HepG2 (cell line): Measurements from ENCODE around the gene IL17F. TPM values are rescaled to one million over a fixed set of nuclear protein-coding genes. Genes with fewer than 3 reads are reported as not detected.
A peak's percentile ranks its signal among the peaks of the same experiment; 100 is the strongest.

ENCODE experiments used
- BCL6 ChIP-seq: IDR thresholded peaks from 2 replicates; pipeline ENCODE4 v1.6.1; 2016; ENCODE audit warnings: missing genetic modification reagents, missing compliant biosample characterization
- GATAD1 ChIP-seq: IDR thresholded peaks from 2 replicates; pipeline ENCODE4 v1.6.1; 2016; ENCODE audit warnings: missing genetic modification reagents, missing compliant biosample characterization
- KLF13 ChIP-seq: sonication (generic); formaldehyde crosslinking; IDR thresholded peaks from 2 replicates; pipeline ENCODE4 v1.4.0; 2020; ENCODE audit warnings: mild to moderate bottlenecking, missing genetic modification reagents
- POGZ ChIP-seq: sonication (generic); formaldehyde crosslinking; IDR thresholded peaks from 2 replicates; pipeline ENCODE4 v1.4.0; 2020; ENCODE audit warnings: mild to moderate bottlenecking, missing genetic modification reagents
- THAP11 ChIP-seq: IDR thresholded peaks from 2 replicates; pipeline ENCODE4 v1.6.1; 2016; ENCODE audit warnings: missing biosample characterization, missing genetic modification reagents
- ZBTB26 ChIP-seq: IDR thresholded peaks from 2 replicates; pipeline ENCODE4 v1.6.1; 2016; ENCODE audit warnings: missing compliant biosample characterization, missing genetic modification reagents, borderline replicate concordance
- ZNF558 ChIP-seq: sonication (generic); formaldehyde crosslinking; IDR thresholded peaks from 2 replicates; pipeline ENCODE4 v1.9.0; 2022; ENCODE audit warnings: mild to moderate bottlenecking, missing genetic modification reagents, borderline replicate concordance
- ZNF674 ChIP-seq: sonication (generic); formaldehyde crosslinking; IDR thresholded peaks from 2 replicates; pipeline ENCODE4 v1.5.0; 2020; ENCODE audit warnings: low read depth, mild to moderate bottlenecking, missing genetic modification reagents
- polyA plus RNA-seq, 8 experiments: library from polyadenylated mRNA; depleted of rRNA in 3 of 8; stranded (reverse) in 7 of 8; unstranded in 1 of 8; fragments of >200 nt; fragmentation: Illumina TruSeq in 4 of 8; extraction: Trizol in 4 of 8; gene quantifications; 2 replicates each; pipeline versions ENCODE4 v1.2.1 to v1.2.3, GENCODE V29; 2011 to 2016; ENCODE audit warnings: low read depth in 4 of 8, missing spikeins in 1 of 8, mixed read lengths in 1 of 8; ENCODE audit not compliant: insufficient read depth in 1 of 8
- total RNA-seq, 5 experiments: library from RNA; depleted of rRNA; stranded (reverse); fragments of >200 nt; fragmentation: Illumina TruSeq; extraction: Trizol; gene quantifications; 2 replicates each; pipeline ENCODE4 v1.2.3, GENCODE V29; 2016; ENCODE audit warnings: low read depth in 1 of 5
- TF ChIP-seq, protein P1 (sequence below): sonication (generic); formaldehyde crosslinking; IDR thresholded peaks from one replicate; pipeline ENCODE4 v1.5.1; 2020; ENCODE audit warnings: mild to moderate bottlenecking, missing genetic modification reagents; ENCODE audit errors: not compliant biosample characterization
- TF ChIP-seq, protein P2 (sequence below): sonication (generic); formaldehyde crosslinking; IDR thresholded peaks from 2 replicates; pipeline ENCODE4 v1.8.0; 2023; ENCODE audit warnings: mild to moderate bottlenecking, missing genetic modification reagents
- TF ChIP-seq, protein P3 (sequence below): sonication (generic); formaldehyde crosslinking; IDR thresholded peaks from 2 replicates; pipeline ENCODE4 v1.8.1; 2023; ENCODE audit warnings: mild to moderate bottlenecking, missing genetic modification reagents, borderline replicate concordance

The IL17F gene
- total and polyA plus RNA-seq, 2 of the 13 experiments (the other 11 are each of a cell fraction or from before 2014, with no cell fraction given), result not detected

- TF ChIP-seq ZBTB26 (no peak; the same call in 1 of the 2 replicates), GATAD1 (CRISPR knock-in tag) (peak; percentile 84), KLF13 (peak; percentile 90; the same call in 1 of the 2 replicates), ZNF558 (CRISPR knock-in tag) (peak; percentile 89; the same call in 1 of the 2 replicates), ZNF674 (CRISPR knock-in tag) (0 out of 2 replicates have a peak, but pooled peaks have one; percentile 83), THAP11 (CRISPR knock-in tag) (peak; percentile 98), BCL6 (CRISPR knock-in tag) (peak; percentile 59), POGZ (peak; percentile 96)
- TF ChIP-seq, protein P1, sequence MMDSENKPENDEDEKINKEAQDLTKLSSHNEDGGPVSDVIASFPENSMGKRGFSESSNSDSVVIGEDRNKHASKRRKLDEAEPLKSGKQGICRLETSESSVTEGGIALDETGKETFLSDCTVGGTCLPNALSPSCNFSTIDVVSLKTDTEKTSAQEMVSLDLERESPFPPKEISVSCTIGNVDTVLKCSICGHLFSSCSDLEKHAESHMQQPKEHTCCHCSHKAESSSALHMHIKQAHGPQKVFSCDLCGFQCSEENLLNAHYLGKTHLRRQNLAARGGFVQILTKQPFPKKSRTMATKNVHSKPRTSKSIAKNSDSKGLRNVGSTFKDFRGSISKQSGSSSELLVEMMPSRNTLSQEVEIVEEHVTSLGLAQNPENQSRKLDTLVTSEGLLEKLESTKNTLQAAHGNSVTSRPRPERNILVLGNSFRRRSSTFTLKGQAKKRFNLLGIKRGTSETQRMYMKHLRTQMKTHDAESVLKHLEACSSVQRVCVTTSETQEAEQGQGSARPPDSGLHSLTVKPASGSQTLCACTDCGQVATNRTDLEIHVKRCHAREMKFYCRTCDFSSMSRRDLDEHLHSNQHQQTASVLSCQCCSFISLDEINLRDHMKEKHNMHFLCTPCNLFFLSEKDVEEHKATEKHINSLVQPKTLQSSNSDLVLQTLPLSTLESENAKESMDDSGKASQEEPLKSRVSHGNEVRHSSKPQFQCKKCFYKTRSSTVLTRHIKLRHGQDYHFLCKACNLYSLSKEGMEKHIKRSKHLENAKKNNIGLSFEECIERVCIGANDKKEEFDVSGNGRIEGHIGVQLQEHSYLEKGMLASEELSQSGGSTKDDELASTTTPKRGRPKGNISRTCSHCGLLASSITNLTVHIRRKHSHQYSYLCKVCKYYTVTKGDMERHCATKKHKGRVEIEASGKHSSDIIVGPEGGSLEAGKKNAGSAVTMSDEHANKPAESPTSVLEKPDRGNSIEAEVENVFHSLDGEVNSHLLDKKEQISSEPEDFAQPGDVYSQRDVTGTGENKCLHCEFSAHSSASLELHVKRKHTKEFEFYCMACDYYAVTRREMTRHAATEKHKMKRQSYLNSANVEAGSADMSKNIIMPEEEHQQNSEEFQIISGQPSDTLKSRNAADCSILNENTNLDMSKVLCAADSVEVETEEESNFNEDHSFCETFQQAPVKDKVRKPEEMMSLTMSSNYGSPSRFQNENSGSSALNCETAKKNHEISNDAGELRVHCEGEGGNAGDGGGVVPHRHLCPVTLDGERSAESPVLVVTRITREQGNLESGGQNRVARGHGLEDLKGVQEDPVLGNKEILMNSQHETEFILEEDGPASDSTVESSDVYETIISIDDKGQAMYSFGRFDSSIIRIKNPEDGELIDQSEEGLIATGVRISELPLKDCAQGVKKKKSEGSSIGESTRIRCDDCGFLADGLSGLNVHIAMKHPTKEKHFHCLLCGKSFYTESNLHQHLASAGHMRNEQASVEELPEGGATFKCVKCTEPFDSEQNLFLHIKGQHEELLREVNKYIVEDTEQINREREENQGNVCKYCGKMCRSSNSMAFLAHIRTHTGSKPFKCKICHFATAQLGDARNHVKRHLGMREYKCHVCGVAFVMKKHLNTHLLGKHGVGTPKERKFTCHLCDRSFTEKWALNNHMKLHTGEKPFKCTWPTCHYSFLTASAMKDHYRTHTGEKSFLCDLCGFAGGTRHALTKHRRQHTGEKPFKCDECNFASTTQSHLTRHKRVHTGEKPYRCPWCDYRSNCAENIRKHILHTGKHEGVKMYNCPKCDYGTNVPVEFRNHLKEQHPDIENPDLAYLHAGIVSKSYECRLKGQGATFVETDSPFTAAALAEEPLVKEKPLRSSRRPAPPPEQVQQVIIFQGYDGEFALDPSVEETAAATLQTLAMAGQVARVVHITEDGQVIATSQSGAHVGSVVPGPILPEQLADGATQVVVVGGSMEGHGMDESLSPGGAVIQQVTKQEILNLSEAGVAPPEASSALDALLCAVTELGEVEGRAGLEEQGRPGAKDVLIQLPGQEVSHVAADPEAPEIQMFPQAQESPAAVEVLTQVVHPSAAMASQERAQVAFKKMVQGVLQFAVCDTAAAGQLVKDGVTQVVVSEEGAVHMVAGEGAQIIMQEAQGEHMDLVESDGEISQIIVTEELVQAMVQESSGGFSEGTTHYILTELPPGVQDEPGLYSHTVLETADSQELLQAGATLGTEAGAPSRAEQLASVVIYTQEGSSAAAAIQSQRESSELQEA (CRISPR knock-in tag), result peak; percentile 79
- TF ChIP-seq, protein P2, sequence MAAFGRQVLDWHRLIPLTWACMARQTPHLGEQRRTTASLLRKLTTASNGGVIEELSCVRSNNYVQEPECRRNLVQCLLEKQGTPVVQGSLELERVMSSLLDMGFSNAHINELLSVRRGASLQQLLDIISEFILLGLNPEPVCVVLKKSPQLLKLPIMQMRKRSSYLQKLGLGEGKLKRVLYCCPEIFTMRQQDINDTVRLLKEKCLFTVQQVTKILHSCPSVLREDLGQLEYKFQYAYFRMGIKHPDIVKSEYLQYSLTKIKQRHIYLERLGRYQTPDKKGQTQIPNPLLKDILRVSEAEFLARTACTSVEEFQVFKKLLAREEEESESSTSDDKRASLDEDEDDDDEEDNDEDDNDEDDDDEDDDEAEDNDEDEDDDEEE, result peak; percentile 21; the same call in 1 of the 2 replicates
- TF ChIP-seq, protein P3, sequence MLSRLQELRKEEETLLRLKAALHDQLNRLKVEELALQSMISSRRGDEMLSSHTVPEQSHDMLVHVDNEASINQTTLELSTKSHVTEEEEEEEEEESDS (CRISPR knock-in tag), result peak; percentile 96
Observed at GRCh38 chr6:52284460-52285176, 40.3 kb upstream of the IL17F start, which contains the start of gene MCM3 (continued).
